MV-4-11 (cell line): ENCODE results near the gene EXD3.
"Not testable (repeated sequence)": the region's sequence is repeated elsewhere in the genome, so short reads cannot be mapped to it uniquely, and the experiment has no call there.

ENCODE experiments used
- DNase-seq: peaks from one replicate; lab custom pipeline; 2025; lab: John Stamatoyannopoulos, UW

EXD3 gene

DNA sequence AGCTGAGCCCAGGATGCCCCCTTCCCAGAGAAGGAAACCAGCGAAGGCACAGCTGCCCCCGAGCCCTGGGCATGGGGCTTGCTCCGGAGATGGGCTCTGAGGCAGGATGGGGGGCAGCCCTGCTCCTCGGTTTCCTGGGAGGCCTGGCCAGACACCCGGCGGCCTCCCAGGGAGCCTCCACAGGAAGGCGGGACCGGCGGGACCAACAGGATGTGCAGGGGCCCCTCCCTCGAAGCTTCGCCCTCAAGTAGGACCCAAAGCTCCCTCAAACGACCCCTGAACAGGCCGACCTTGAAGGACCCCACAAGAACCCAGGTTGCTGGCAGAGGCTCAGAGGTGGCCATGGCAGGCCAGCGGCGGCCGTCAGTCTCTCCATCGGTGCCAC is 11.7 kb downstream of the EXD3 start:
- no peak for DNase-seq

DNA sequence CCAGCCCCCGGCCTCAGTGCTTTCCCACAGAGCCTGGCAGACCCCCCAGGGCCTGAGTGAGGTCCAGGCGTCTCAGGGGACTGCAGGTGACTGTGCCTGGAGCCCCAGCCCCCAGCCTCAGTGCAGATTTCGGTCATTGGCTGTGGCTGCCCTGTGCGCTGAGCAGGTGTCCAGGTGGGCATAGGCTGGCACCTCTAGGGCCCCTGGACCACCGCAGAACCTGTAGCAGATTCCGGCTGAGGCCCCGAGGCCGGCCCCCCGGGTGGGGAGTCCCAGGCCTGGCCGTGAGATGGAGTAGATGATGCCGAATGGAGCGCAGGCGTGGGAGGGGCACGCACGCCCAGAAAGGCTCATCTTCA is 12.1 kb downstream of the EXD3 start:
- no peak for DNase-seq

DNA sequence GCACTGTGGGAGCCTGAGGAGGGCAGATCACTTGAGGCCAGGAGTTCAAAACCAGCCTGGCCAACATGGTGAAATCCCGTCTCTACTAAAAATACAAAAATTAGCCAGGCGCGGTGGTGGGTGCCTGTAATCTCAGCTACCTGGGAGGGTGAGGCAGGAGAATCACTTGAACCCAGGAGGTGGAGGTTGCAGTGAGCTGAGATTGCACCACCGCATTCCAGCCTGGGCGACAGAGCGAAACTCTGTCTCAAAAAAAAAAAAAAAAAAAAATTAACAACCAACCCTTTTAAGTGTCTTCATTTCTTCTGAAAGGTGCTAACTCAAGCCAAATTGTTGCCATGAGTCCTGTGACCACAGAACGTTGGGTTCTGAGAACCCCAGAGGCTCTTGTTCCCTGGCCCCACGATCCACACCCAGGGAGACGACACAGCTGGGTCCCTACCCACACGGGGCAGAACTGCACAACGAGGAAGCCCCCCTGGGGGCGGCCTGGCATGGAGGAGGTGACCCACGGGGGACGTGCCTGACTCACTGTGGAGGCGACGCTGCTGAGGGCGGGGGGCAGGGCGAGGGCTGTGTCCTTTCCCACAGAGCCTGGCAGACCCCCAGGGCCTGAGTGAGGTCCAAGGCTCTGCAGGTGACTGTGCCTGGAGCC is 12.6 kb downstream of the EXD3 start:
- not testable (repeated sequence) for DNase-seq

DNA sequence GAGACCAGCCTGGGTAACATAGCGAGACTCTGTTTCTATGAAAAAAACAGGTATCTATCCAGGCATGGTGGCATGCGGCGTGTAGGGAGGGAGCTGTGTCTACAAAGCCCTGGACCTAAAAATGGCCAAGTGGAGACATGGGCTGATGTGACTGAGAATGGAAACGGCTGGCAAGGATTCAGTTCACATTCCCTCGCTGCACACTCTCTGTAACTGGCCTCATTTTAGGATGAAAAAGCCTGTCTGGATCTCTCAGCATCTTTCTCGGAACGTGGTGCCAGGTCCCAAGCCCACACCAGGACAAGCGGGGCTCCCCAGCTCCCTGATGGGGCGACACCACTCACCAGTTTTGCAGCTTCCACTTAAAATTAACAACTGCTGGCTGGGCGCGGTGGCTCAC is 13.4 kb downstream of the EXD3 start:
- DNase-seq, result no peak

DNA sequence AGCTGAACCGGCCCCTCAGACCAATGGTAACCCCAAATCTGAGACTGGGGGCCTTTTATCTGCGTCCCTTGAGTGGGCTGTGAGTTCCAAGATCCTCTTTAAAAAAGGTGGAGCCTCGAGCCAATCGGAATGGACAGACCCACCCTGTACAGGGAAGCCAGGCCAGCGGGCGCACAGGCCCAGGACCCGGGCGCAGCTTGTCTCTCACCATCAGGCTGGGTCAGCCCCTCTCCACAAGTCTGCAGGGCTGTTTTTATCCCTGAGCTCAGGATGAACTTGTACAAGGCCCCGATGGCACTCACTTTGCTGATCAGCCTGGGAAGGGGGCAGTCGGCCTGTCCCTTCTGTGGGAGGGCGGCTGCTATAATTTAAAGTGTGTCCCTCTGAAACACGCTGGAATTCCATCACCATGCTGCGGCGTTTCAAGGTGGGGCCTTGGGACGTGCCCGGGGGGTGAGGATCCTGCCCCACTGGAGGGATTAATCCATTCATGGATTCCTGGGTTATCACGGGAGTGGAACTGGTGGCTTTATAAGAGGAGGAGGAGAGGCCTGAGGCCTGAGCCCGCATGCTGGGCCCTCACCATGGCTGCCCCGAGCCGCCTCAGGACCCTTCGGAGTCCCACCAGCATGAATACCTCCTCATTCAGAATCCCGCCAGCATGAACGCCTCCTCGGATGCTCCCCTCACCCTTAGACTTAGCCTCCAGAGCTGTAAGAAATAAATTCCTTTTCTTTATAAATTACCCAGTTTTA is 14.1 kb downstream of the EXD3 start:
- no peak for DNase-seq

DNA sequence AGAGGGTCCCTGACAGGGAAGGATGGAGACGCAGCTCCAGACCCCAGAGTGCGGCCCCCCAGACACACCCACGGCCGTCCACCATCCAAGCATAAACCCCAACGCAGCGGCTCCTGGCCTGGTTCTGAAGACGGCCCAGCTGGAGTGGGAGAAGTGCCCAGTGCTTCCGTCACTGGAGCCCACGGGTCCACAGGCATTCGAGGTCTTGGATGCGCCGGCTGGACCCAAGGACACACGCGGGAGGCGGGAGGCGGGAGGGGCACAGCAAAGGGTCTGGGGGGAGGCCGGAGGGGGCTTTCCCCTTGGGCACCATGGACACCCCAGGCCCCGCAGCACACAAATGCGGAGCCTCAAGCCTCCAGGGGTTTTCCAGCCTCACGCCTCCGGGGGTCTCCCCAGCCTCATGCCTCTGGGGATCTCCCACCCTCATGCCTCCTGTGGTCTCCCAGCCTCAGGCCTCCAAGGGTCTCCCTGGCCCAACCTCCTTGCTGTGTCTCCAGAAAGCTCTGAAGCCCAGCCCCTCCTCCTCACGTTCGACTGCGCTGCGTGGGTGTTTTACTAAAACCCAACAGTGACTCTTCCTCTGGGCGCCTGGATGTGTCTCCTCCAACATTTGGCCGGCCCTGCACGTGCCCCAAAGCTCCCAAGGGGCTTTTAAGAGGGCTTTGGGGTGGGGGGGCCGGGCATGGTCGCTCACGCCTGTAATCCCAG is 15.2 kb downstream of the EXD3 start:
- DNase-seq, result no peak

DNA sequence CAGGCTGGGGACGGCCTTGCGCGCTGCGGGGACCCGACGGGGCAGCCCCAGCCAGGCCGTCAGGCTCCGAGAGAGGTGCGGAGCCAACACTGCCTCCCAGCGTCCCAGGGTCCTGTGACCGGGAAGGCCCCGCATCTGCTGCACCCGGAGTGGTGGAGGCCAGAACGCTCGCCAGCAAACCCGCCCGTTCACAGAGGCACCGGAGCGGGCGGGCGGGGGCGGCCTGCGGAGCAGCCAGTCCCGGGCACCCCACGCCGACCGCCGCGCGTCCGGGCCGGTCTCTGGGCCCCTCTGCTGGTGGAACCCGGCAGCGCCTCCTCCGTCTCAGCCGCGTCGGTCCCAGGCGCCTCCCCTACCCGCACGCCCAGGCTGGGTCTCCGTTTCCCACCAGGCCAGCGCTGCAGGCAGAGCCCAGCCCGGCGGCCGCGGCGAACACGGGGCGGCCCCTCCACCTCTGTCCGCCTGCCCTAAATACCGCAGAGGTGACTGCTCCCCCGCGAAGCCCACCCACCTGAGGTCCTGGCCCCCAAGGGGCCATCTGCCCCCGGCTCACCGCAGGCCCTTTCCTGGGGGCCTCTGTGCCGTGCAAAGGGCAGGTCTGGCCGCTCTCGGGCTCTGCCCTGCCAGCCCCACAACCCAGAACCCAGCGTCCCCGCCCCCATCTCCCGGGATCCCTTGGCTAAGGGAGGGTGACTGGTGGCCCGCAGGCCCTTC is 15.9 kb downstream of the EXD3 start:
- DNase-seq, result peak; percentile 13

DNA sequence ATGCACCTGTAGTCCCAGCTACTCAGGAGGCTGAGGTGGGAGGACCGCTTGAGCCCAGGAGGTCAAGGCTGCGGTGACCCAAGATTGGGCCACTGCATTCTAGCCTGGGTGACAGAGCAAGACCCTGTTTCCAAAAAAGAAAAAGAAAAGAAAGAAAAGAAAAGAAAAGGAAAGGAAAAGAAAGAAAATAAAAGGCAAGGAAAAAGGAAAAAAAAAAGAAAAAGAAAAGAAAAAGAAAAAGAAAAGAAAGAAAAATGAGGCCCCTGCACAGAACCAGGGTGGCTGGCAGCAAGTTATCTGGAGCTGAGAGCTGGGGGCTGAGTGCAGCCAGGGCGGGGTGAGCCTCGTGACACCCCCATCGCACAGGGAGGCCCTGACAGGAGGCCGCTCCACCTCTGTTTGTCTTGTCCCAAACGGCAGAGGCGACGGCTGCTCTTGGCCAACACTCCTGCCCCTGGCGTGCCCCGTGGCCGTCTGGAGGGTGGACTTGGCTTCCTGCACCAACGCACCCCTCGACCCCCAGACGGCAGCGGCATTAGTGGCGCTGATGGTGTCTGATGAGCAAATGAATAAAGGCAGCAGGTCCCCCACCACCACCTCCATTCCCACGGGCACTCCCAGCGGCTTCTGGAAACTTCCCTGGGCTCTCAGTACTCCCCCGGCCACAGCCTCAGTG is 16.7 kb downstream of the EXD3 start:
- DNase-seq, result no peak

DNA sequence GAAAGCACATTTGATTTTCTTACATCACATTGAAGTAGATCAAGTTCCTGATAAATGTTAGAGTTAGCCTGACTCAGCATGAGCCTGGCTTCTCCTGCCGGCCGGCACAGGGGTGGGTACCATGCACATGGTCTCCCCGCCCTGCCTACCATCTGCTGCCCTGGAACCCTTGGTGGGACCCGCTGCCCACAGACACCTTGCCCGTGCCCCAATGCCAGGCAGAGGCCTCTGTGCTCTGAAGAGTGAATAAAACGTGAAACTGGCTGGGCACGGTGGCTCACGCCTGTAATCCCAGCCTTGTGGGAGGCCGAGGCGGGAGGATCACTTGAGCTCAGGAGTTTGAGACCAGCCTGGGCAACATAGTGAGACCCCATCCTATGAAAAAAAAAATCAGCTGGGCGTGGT is 17.3 kb downstream of the EXD3 start:
- DNase-seq, result no peak

DNA sequence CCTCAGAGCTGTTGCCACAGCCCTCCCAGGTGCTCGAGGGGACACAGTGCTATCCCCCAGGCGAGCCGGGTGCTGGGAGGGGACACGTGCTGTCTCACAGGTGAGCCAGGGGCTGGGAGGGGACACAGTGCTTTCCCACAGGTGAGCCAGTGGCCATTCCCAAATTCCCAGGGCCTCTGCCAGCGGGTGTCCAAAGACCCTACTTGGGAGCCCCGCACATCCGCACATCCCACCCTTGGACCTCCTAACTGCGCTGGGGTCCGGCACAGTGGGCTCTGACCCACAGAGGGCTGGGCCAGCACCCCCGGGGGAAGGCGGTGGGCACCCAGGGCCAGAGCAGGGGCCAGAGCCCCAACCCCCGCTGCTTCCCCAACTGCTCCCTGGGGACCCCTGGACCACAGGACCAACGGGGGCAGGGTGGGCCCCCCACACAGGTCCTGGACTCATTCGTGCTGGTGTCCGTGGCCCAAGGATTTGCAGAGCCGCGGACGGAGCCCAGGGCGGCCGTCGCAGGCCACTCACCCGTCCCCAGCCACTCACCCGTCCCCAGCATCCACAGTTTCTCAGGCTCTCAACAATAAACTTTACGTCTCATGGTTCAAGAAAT is 17.9 kb downstream of the EXD3 start:
- DNase-seq, result no peak

DNA sequence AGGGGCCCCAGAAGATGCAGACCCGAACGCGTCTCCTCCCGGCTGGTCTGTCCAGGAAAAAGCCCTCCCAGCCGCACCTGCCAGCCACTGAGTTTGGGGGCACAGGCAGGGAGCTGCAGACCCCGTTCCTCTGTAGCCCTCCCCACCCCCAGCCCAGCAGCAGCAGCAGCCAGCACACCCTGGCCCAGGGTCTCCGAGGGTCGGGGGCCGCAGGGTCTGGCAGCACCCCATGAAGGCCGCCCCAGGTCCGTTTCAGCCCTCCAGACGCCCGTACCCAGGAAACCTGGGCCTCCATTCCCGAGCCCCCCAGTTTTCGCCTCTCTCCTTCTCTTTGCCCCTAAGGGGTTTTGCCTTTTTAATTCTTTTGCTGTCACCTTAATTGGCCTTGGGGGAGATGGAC is 19.7 kb downstream of the EXD3 start:
- DNase-seq, result no peak

DNA sequence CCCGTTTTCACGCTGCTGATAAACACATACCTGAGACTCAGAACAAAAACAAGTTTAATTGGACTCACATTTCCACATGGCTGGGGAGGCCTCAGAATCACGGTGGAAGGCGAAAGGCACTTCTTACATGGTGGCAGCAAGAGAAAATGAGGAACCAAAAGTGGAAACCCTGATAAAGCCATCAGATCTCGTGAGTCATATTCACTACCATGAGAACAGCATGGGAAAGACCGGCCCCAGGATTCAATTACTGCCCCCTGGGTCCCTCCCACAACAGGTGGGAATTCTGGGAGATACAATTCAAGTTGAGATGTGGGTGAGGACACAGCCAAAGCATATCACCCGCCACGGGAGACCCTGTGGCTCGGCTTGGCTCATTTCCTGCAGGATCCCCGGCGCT is 20.2 kb downstream of the EXD3 start:
- peak; percentile 77 for DNase-seq

DNA sequence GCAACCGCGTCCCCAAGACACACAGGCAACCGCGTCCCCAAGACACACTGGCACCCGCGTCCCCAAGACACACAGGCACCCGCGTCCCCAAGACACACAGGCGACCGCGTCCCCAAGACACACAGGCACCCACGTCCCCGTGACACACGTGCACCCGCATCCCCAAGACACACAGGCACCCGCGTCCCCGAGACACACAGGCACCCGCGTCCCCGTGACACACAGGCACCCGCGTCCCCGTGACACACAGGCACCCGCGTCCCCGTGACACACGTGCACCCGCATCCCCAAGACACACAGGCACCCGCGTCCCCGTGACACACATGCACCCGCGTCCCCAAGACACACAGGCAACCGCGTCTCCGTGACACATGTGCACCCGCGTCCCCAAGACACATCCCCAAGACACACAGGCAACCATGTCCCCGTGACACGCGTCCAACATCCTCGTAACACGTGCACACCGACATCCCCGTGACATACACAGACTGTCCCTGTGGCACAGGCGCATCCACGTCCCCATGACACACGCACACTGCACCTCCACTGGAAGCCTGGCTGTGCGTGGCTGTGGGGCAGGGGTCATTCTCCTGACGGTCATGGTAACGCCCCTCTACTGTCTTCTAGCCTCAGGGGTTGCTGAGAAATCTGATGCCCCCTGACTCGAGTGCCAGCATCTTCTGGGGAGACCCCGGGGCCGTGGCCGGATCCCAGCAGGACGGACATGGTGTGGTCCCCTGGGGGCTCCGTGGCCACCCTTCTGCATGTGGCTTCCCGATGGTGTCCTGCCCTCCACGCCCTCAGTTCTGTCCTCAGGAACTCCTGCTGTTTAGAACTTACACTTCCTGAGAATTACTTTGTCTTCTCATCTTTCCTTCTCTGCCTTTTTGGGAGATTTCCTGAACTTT is 24.1 kb downstream of the EXD3 start:
- DNase-seq, result no peak

DNA sequence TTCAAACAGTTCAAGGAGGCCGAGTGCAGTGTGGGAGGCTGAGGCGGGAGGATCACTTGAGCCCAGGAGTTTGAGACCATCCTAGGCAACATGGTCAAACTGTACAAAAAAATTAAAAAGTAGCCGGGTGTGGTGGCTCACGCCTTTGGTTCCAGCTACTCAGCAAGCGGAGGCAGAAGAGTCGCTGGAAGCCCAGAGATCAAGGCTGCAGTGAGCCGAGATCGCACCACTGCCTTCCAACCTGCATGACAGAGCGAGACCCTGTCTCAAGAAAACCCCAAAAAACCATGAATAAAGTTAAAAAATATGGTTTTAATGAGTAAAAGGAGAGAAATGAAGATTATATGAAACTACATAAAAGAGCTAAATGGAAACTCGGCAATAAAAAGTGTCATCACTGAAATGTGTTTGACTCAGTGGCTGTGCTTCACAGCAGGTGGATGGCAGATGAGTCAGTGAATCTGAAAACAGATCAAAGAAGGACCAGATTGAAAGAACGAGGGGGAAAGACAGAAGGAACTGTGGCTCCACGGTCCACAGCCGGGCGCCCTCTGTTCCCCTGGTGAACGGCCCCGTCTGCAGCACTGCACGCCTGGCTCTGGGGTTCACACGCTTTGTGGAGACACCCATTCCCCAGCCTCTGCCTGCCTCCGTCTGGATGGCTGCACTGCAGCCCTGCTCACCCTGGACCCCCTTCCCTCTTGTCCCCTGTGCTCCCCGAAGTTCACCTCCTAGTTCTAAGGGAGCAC is 25.1 kb downstream of the EXD3 start:
- no peak for DNase-seq

DNA sequence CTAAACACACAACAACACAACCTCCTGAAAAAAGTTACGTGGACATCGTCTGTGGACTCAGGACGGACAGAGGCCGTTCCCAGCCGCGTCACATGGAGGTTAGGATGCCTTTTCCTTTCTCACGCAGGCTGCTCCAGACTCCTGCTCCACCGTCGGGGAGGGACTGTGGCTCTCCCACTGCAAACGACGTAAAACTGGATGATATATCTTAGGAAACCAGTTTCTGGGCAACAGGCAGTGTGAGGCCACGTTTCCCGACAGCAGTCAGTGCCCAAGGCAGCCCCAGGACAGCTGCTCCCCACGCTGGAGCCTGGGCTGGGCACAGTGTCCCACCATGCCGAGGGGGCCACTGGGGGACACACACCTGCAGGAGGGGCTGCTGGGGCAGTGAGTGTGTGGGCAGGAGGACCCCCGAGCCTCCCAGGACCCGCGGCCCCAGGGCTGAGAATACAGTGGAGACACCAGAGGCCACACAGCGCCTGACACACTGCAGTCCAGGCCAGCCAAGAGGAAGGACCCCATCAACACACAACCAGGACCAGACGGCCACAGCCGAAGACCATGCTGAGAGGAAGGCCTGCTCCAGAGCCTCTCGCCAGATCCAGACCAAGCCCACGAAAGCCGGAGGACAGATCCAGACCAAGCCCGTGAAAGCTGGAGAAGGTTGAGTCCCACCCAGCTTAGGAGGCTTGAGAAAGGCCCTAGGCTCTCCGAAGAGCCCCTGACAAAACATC is 26.2 kb downstream of the EXD3 start:
- DNase-seq, result no peak

DNA sequence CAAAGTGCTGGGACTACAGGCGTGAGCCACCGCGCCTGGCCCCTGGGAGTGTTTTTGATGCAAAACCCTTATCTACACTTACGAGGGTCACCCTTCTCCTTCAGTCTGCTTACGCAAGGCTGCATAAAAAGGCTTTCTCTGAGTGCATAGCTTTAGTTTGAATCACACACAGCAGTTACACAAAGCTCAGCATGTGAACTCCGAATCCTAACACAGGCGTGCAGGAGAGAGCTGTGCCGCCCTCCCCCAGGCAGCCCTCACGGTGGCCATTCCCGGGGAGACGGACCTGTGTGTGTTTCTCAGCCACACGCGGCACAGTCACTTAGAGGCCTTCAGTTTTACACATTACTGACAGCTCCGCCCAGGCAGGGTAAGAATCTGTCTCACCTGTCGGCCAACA is 26.7 kb downstream of the EXD3 start:
- no peak for DNase-seq

DNA sequence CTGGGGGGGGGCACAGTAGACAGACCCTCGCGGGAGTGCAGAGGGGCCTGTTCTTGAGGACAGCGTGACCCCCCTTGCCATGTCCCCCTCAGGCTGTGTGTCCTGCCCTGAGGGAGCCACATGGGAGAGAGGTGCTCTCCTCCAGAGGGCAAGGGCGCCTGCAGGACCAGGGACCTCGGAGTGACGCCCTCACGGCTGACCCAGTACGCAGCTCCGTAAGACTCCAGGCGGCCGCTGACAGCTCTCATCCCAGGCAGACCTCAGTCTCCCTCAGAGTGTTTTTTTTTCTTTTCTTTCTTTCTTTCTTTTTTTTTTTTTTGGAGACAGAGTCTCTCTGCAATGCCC is 27.3 kb downstream of the EXD3 start:
- DNase-seq, result no peak

DNA sequence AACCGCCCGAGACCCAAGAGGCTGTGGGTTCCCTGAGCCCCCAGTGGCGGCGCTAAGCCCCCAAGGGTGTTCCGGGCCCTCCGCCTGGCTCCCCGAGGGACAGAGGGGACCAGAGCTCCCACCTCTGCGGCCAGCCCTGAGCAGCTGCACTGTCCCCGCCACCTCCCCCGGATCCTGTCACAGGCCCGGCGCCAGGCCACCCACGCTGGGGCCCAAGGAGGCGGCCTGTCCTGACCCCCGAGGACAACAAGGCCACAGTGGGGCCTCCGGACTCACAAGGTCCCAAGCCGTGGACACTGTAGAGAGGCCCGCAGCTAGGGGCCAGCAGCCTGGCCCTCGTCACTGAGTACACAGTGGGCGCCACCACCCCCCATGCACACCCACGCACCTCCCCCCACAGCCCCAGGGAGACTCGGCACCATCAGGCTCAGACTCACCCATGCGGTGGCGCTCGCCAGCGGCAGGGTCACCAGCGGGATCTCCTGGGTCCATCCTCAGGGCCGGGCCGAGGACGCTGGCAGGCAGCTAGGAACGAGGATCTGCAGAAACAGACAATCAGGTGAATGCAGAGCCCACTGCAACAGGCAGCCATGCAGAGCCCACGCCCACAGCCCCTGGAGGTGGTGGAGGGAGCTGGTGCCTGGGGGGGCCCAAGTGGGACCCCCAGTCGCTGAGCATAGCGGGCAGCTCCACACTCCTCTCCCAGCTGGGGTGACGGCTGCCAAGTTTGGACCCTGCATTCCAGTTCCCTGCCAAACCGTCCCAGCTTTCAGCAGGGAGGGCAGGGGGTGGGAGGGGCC is 27.9 kb downstream of the EXD3 start:
- DNase-seq, result no peak
